ENCODE measurements around the gene INO80D. TPM values are rescaled to one million over a fixed set of nuclear protein-coding genes. Genes with fewer than 3 reads are reported as not detected.

Gene INO80D
- total and polyA plus RNA-seq, 2 of the 8 experiments (the other 6 are each of a cell fraction or from before 2014, with no cell fraction given): 6.2 to 37.4 TPM

Small RNA genes within 50 kb of the gene (small RNA-seq; reads per million reads assigned to genes)
- gene RF00006 (ENCODE audit: insufficient read depth) (not detected), gene RF00019 (ENCODE audit: insufficient read depth) (not detected)

Other genes with a start within 250 kb of the INO80D start
- gene NDUFS1, start 73.3 kb upstream of the INO80D start, total RNA-seq (2021; fragmentation: NEBNext Ultra II Directional; extraction: Animal tissue kit (Norgen Biotek cat#: 25700)): 95.9 and 97.0 TPM in 2 replicates
- 28.2 and 42.1 TPM in 2 replicates for gene NDUFS1, start 73.3 kb upstream of the INO80D start, polyA plus RNA-seq (2011; rRNA removed)
- gene EEF1B2, start 73.7 kb upstream of the INO80D start, total RNA-seq (2021; fragmentation: NEBNext Ultra II Directional; extraction: Animal tissue kit (Norgen Biotek cat#: 25700)): 675 and 679 TPM in 2 replicates
- 381 and 504 TPM in 2 replicates for gene EEF1B2, start 73.7 kb upstream of the INO80D start, polyA plus RNA-seq (2011; rRNA removed)
- 15.3 and 17.2 TPM in 2 replicates for gene ZDBF2, start 188.5 kb upstream of the INO80D start, total RNA-seq (2021; fragmentation: NEBNext Ultra II Directional; extraction: Animal tissue kit (Norgen Biotek cat#: 25700))
- gene ZDBF2, start 188.5 kb upstream of the INO80D start, polyA plus RNA-seq (2011; rRNA removed): 0.99 and 1.5 TPM in 2 replicates

Data from H1 (cell line).